ENCODE measurements around the gene SIK2. TPM values are rescaled to one million over a fixed set of nuclear protein-coding genes. Genes with fewer than 3 reads are reported as not detected.
"Not testable (repeated sequence)": the region's sequence is repeated elsewhere in the genome, so short reads cannot be mapped to it uniquely, and the experiment has no call there.

Gene SIK2
- total and polyA plus RNA-seq, 4 donors: 7.2 to 31.8 (median 17.3) TPM

- no peaks in the 10 kb centered on the region for H3K27me3 ChIP-seq (ENCODE audit: control insufficient read depth in 3 of 3, insufficient read depth in 3 of 3, low read length in 2 of 3)
- 2 to 3% methylated on average over 7 of the region's 7 CpGs for WGBS, 2 donors
- no peak for TF ChIP-seq CTCF (IDR thresholded peaks at IDR 0.05; ENCODE audit: control extremely low read depth, extremely low read depth)
- no peak for ATAC-seq (ENCODE audit: insufficient read depth, low FRiP score)
- H3K27ac ChIP-seq (ENCODE audit: low read depth in 1 of 2, low read length in 1 of 2): peak overlapping the region; percentile 83 to 95
- peaks cover 3 to 23% (median 16%) of the 10 kb centered on the region in 4 donors for H3K36me3 ChIP-seq (ENCODE audit: control insufficient read depth in 4 of 4, insufficient read depth in 4 of 4, low read length in 4 of 4)
- peak overlapping the region; percentile 81 to 98 for H3K9ac ChIP-seq (ENCODE audit: insufficient read depth in 1 of 2, low read length in 2 of 2)
- DNase-seq: no peak
- H3K9me3 ChIP-seq (ENCODE audit: control insufficient read depth in 4 of 4, insufficient read depth in 3 of 4, low read length in 3 of 4): no peaks in the 10 kb centered on the region
- peaks cover 2 to 26% (median 17%) of the 10 kb centered on the region in 5 donors for H3K4me1 ChIP-seq (ENCODE audit: control insufficient read depth in 5 of 5, insufficient read depth in 5 of 5, low read length in 5 of 5)
- H3K4me3 ChIP-seq: peak overlapping the region; percentile 55
These were observed 164.5 kb downstream of the SIK2 start for GRCh38 chr11:111766834-111767142.

DNA sequence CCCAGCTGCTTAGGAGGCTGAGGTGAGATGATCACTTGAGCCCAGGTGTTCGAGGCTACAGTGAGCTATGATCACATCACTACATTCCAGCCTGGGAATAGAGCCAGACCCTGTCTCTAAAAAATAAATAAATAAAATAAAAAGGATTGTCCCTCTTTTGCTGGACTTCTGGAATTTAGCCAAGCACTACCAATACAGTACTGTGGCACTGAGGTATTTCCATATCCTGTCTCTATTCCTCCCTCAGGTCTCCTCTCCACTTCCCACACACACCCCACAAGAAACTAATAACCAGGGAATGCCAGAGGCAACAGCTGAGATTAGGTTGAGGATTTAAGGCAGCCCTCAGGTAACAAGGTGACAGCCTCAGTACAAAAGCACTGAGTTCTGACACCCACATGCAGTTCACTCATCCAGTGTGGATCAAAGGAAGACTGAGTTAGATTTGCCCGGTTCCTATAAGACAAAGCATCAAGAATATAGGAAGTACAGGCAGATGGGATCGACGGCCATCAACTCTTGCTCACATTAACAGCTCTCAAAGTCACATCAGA is 168.4 kb downstream of the SIK2 start:
- no peak overlapping the region for H3K9ac ChIP-seq (ENCODE audit: insufficient read depth in 1 of 2, low read length in 2 of 2)
- H3K4me1 ChIP-seq (ENCODE audit: control insufficient read depth in 5 of 5, insufficient read depth in 5 of 5, low read length in 5 of 5): peaks cover 0 to 20% (median 3%) of the 10 kb centered on the region in 5 donors
- H3K36me3 ChIP-seq (ENCODE audit: control insufficient read depth in 4 of 4, insufficient read depth in 4 of 4, low read length in 4 of 4): peaks cover 0 to 3% (median 0%) of the 10 kb centered on the region in 4 donors
- DNase-seq: no peak
- H3K9me3 ChIP-seq (ENCODE audit: control insufficient read depth in 4 of 4, insufficient read depth in 3 of 4, low read length in 3 of 4): no peaks in the 10 kb centered on the region
- TF ChIP-seq CTCF (IDR thresholded peaks at IDR 0.05; ENCODE audit: control extremely low read depth, extremely low read depth): no peak
- no peaks in the 10 kb centered on the region for H3K27me3 ChIP-seq (ENCODE audit: control insufficient read depth in 3 of 3, insufficient read depth in 3 of 3, low read length in 2 of 3)
- 85 to 86% methylated on average over 4 of the region's 4 CpGs for WGBS, 2 donors
- no peak overlapping the region for H3K4me3 ChIP-seq
- ATAC-seq (ENCODE audit: insufficient read depth, low FRiP score): no peak
- no peak overlapping the region for H3K27ac ChIP-seq (ENCODE audit: low read depth in 1 of 2, low read length in 1 of 2)

DNA sequence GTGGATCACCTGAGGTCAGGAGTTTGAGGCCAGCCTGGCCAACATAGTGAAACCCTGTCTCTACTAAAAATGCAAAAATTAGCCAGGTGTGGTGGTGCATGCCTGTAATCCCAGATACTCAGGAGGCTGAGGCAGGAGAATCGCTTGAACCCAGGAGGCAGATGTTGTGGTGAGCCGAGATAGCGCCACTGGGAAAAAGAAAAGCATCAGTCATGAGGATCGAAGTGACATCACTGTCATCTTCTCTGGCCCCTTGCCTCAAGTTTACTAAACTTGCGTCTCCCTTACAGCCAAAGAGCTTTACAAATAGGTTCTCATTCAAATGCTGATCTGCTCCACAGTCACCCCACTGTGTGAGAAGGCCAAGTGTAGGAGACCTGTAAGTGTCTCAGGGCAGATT is 169.0 kb downstream of the SIK2 start:
- peaks cover 0 to 21% (median 3%) of the 10 kb centered on the region in 5 donors for H3K4me1 ChIP-seq (ENCODE audit: control insufficient read depth in 5 of 5, insufficient read depth in 5 of 5, low read length in 5 of 5)
- not testable (repeated sequence) for H3K9ac ChIP-seq (ENCODE audit: insufficient read depth in 1 of 2, low read length in 2 of 2); H3K27me3 ChIP-seq (ENCODE audit: control insufficient read depth in 3 of 3, insufficient read depth in 3 of 3, low read length in 2 of 3); H3K27ac ChIP-seq (ENCODE audit: low read depth in 1 of 2, low read length in 1 of 2); H3K36me3 ChIP-seq (ENCODE audit: control insufficient read depth in 4 of 4, insufficient read depth in 4 of 4, low read length in 4 of 4); ATAC-seq (ENCODE audit: insufficient read depth, low FRiP score); H3K4me3 ChIP-seq; DNase-seq; H3K9me3 ChIP-seq (ENCODE audit: control insufficient read depth in 4 of 4, insufficient read depth in 3 of 4, low read length in 3 of 4)
- 94 to 98% methylated on average over 5 of the region's 5 CpGs for WGBS, 2 donors

GRCh38 chr11:111772535-111772934 is 170.3 kb downstream of the SIK2 start:
- DNase-seq (no peak), ATAC-seq (ENCODE audit: insufficient read depth, low FRiP score) (no peak)
- WGBS, 2 donors: 81 to 91% methylated on average over 2 of the region's 2 CpGs
- TF ChIP-seq CTCF (IDR thresholded peaks at IDR 0.05; ENCODE audit: control extremely low read depth, extremely low read depth): no peak
- peaks cover 0 to 11% (median 3%) of the 10 kb centered on the region in 5 donors for H3K4me1 ChIP-seq (ENCODE audit: control insufficient read depth in 5 of 5, insufficient read depth in 5 of 5, low read length in 5 of 5)
- no peaks in the 10 kb centered on the region for H3K9me3 ChIP-seq (ENCODE audit: control insufficient read depth in 4 of 4, insufficient read depth in 3 of 4, low read length in 3 of 4)
- no peak overlapping the region for H3K4me3 ChIP-seq
- H3K36me3 ChIP-seq (ENCODE audit: control insufficient read depth in 4 of 4, insufficient read depth in 4 of 4, low read length in 4 of 4): no peaks in the 10 kb centered on the region
- H3K9ac ChIP-seq (ENCODE audit: insufficient read depth in 1 of 2, low read length in 2 of 2): no peak overlapping the region
- no peak overlapping the region for H3K27ac ChIP-seq (ENCODE audit: low read depth in 1 of 2, low read length in 1 of 2)
- H3K27me3 ChIP-seq (ENCODE audit: control insufficient read depth in 3 of 3, insufficient read depth in 3 of 3, low read length in 2 of 3): no peaks in the 10 kb centered on the region
